ENCODE measurements around the gene TMEM217. TPM values are rescaled to one million over a fixed set of nuclear protein-coding genes. Genes with fewer than 3 reads are reported as not detected.

The TMEM217 gene
- total RNA-seq, 1 experiment from 2014 or later, result 2.4 TPM

DNA sequence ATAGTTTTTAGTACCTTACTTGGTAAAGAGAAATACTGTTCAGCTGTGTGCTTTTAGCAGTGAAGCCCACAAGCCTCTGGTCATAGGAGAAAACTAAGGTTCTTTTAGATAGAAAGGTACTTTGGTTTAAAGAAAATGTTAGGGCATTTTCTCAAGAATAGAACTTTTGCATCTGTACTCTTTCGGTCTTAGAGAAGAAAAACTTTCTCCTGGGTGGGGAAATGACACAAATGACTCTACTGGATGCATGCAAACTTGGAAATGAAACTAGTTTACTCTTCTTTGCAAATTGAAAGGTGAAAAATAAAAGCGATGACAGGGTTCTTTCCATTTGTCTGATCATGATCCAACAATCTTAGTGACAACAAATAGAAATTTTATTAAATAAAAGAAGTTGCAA, 2.1 kb upstream of the TMEM217 start:
- H3K36me3 ChIP-seq (ENCODE audit: low read depth, low read length), result no peaks in the 10 kb centered on the region
- H3K4me1 ChIP-seq (ENCODE audit: insufficient read depth, low read length), result peaks cover 25% of the 10 kb centered on the region
- TF ChIP-seq, protein P1, sequence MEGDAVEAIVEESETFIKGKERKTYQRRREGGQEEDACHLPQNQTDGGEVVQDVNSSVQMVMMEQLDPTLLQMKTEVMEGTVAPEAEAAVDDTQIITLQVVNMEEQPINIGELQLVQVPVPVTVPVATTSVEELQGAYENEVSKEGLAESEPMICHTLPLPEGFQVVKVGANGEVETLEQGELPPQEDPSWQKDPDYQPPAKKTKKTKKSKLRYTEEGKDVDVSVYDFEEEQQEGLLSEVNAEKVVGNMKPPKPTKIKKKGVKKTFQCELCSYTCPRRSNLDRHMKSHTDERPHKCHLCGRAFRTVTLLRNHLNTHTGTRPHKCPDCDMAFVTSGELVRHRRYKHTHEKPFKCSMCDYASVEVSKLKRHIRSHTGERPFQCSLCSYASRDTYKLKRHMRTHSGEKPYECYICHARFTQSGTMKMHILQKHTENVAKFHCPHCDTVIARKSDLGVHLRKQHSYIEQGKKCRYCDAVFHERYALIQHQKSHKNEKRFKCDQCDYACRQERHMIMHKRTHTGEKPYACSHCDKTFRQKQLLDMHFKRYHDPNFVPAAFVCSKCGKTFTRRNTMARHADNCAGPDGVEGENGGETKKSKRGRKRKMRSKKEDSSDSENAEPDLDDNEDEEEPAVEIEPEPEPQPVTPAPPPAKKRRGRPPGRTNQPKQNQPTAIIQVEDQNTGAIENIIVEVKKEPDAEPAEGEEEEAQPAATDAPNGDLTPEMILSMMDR (conservative IDR thresholded peaks at IDR 0.05; ENCODE audit: low read depth, low read length), result no peak
- TF ChIP-seq EZH2phosphoT487 (IDR thresholded peaks at IDR 0.05; ENCODE audit: borderline replicate concordance, low read length) (no peak), EZH2 (IDR thresholded peaks at IDR 0.05; ENCODE audit: low read length, unreplicated experiment) (no peak)
- H3K27ac ChIP-seq (ENCODE audit: low read length), result no peak overlapping the region
- H3K9me3 ChIP-seq (ENCODE audit: low read length), result no peaks in the 10 kb centered on the region
- no peaks in the 10 kb centered on the region for H3K27me3 ChIP-seq (ENCODE audit: low read length)
- POLR2A ChIA-PET (ENCODE audit: unreplicated experiment), result no interaction called here
- no peak for ATAC-seq
- H3K9me2 ChIP-seq (replicated peaks; ENCODE audit: low read length), result no peaks in the 10 kb centered on the region
- no peak overlapping the region for H2AFZ ChIP-seq (ENCODE audit: low read length)
- CTCF ChIA-PET, result no interaction called here
- DNase-seq, result no peak
- intact Hi-C loops (cut with micrococcal nuclease), result no loop called here
- H3K9ac ChIP-seq (ENCODE audit: low read length), result no peak overlapping the region
- peaks cover 71% of the 10 kb centered on the region for H3K79me2 ChIP-seq (ENCODE audit: low read length)
- H3K4me3 ChIP-seq (ENCODE audit: low read length), result peak overlapping the region; percentile 98; the same call in 1 of the 2 replicates
- H3K4me2 ChIP-seq (ENCODE audit: low read length), result peak overlapping the region; percentile 100
- H3F3A ChIP-seq (ENCODE audit: low read length, unreplicated experiment), result no peaks in the 10 kb centered on the region
- BruUV-seq (replicated peaks), result no TSS peak
- H4K20me1 ChIP-seq (ENCODE audit: low read length), result no peaks in the 10 kb centered on the region

DNA sequence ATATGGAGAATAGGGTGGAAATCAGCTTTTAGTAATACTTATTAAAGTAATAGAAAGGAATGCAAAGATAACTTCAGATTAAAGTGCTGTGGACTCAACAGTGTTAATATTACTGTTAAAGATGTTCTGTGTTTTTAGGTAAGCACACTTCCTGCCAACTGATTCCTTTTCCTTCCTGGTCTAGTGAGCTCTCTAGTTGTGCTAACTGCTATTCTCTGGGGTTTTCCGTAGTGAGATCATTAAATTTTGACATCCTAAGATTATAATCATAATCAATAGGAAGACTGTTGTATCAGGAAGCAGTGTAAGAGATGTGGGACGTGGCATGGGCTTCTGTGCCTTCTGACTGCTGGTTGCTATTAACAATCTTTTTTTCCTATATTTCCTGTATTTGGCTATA, 1.2 kb upstream of the TMEM217 start:
- Histone ChIP-seq H3K27ac (ENCODE audit: low read length) (no peak overlapping the region), H3K9me2 (replicated peaks; ENCODE audit: low read length) (no peaks in the 10 kb centered on the region), H3K4me1 (ENCODE audit: insufficient read depth, low read length) (peaks cover 25% of the 10 kb centered on the region), H3K27me3 (ENCODE audit: low read length) (no peaks in the 10 kb centered on the region), H3K4me2 (ENCODE audit: low read length) (peak overlapping the region; percentile 100), H3K9me3 (ENCODE audit: low read length) (no peaks in the 10 kb centered on the region), H3K36me3 (ENCODE audit: low read depth, low read length) (no peaks in the 10 kb centered on the region), H3K79me2 (ENCODE audit: low read length) (peaks cover 63% of the 10 kb centered on the region), H3K9ac (ENCODE audit: low read length) (peak overlapping the region; percentile 95; the same call in 1 of the 2 replicates), H2AFZ (ENCODE audit: low read length) (no peak overlapping the region), H3F3A (ENCODE audit: low read length, unreplicated experiment) (no peaks in the 10 kb centered on the region), H3K4me3 (ENCODE audit: low read length) (peak overlapping the region; percentile 98), H4K20me1 (ENCODE audit: low read length) (no peaks in the 10 kb centered on the region)
- intact Hi-C loops (cut with micrococcal nuclease), result no loop called here
- DNase-seq (no peak), ATAC-seq (no peak)
- TF ChIP-seq EZH2phosphoT487 (IDR thresholded peaks at IDR 0.05; ENCODE audit: borderline replicate concordance, low read length), result no peak
- TF ChIP-seq, protein P1 (conservative IDR thresholded peaks at IDR 0.05; ENCODE audit: low read depth, low read length), result no peak
- TF ChIP-seq EZH2 (IDR thresholded peaks at IDR 0.05; ENCODE audit: low read length, unreplicated experiment), result no peak
- ChIA-PET POLR2A (ENCODE audit: unreplicated experiment) (no interaction called here), CTCF (no interaction called here)
- no TSS peak for BruUV-seq (replicated peaks)

DNA sequence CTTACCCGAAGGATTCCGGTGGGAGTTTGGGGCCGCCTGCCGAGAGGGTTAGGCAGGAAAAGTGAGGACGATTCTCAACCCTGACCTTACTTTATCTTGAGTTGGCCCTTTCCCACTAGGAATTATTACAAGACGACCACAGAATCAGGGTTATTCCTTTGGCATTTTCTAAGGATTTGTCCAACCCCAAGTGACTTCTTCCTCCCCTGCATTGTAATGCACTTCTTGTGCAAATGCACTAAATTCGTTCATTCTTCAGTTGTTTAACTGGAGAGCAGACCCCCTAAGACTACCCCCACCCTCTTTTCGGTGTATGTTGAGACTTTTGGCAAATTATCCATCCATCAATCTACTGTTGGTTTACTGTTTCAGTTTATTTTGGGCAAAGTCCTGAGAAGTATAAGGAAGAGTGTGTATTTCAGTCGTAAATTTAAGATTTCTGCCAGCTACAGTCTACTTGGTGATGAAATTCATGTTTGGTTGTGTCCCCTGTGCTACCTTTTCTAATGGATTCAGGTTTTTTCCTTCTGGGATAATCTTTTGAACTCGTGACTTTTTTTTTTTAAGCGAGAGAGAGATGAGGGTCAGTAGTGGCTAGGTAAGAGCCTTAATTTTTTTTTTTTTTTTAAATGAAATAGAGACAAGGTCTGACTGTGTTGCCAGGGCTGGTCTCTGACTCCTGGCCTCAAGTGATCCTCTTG, 611 bp upstream of the TMEM217 start:
- H3K9ac ChIP-seq (ENCODE audit: low read length), result peak overlapping the region; percentile 95
- H3K27me3 ChIP-seq (ENCODE audit: low read length), result no peaks in the 10 kb centered on the region
- TSS peak; percentile 51 for BruUV-seq (replicated peaks)
- H3K36me3 ChIP-seq (ENCODE audit: low read depth, low read length), result no peaks in the 10 kb centered on the region
- ChIA-PET CTCF (no interaction called here), POLR2A (ENCODE audit: unreplicated experiment) (no interaction called here)
- ATAC-seq (no peak; the same call in 1 of the 2 replicates), DNase-seq (peak; percentile 5)
- peak overlapping the region; percentile 97 for H2AFZ ChIP-seq (ENCODE audit: low read length)
- H3F3A ChIP-seq (ENCODE audit: low read length, unreplicated experiment), result no peaks in the 10 kb centered on the region
- intact Hi-C loops (cut with micrococcal nuclease), result no loop called here
- H4K20me1 ChIP-seq (ENCODE audit: low read length), result no peaks in the 10 kb centered on the region
- peaks cover 57% of the 10 kb centered on the region for H3K79me2 ChIP-seq (ENCODE audit: low read length)
- H3K4me2 ChIP-seq (ENCODE audit: low read length), result peak overlapping the region; percentile 100
- H3K9me2 ChIP-seq (replicated peaks; ENCODE audit: low read length), result no peaks in the 10 kb centered on the region
- no peaks in the 10 kb centered on the region for H3K9me3 ChIP-seq (ENCODE audit: low read length)
- 0 out of 2 replicates have a peak overlapping the region, but pooled peaks have one; percentile 4 for H3K27ac ChIP-seq (ENCODE audit: low read length)
- H3K4me3 ChIP-seq (ENCODE audit: low read length), result peak overlapping the region; percentile 98
- H3K4me1 ChIP-seq (ENCODE audit: insufficient read depth, low read length), result peaks cover 25% of the 10 kb centered on the region
- TF ChIP-seq EZH2phosphoT487 (IDR thresholded peaks at IDR 0.05; ENCODE audit: borderline replicate concordance, low read length) (no peak), EZH2 (IDR thresholded peaks at IDR 0.05; ENCODE audit: low read length, unreplicated experiment) (no peak)
- TF ChIP-seq, protein P1 (conservative IDR thresholded peaks at IDR 0.05; ENCODE audit: low read depth, low read length), result no peak
